Cardiac muscle cell (in vitro differentiated cells and primary cell): ENCODE measurements around the gene ADH4. TPM values are rescaled to one million over a fixed set of nuclear protein-coding genes. Genes with fewer than 3 reads are reported as not detected.

Experiments
- DNase-seq, 2 donors: peaks; one replicate each; pipeline versions ENCODE4 v3.0.0 to v3.0.0-alpha.2; 2010 to 2017; ENCODE audit warnings: low read depth in 1 of 2, low spot score in 1 of 2
- H3K27ac ChIP-seq: fragments of 200-600 bp; sonication (generic); 2 replicates; pipeline ENCODE4 v1.5.1; 2016
- H3K27me3 ChIP-seq: fragments of 200-600 bp; sonication (generic); 2 replicates; pipeline ENCODE4 v1.6.0; 2016; ENCODE audit warnings: control low read depth
- H3K36me3 ChIP-seq: fragments of 200-600 bp; sonication (generic); 2 replicates; pipeline ENCODE4 v1.5.1; 2016; ENCODE audit warnings: control low read depth
- H3K4me1 ChIP-seq: fragments of 200-600 bp; sonication (generic); 2 replicates; pipeline ENCODE4 v1.8.1; 2017; ENCODE audit warnings: low read depth, mild to moderate bottlenecking, mixed run types
- H3K4me3 ChIP-seq: fragments of 200-600 bp; sonication (generic); 2 replicates; pipeline ENCODE4 v1.5.1; 2016; ENCODE audit warnings: mild to moderate bottlenecking
- H3K9me3 ChIP-seq: fragments of 200-600 bp; sonication (generic); 2 replicates; pipeline ENCODE4 v1.5.1; 2017; ENCODE audit warnings: low read depth, mild to moderate bottlenecking, control low read depth
- CTCF ChIP-seq: IDR thresholded peaks from 2 replicates; pipeline ENCODE4 v1.5.1; 2012; ENCODE audit warnings: low read depth, mild to moderate bottlenecking, low read length
- polyA plus RNA-seq: library from polyadenylated mRNA; unstranded; fragments of >200 nt; fragmentation: Nextera tagmentation; extraction: Ambion mirVana; gene quantifications from 2 replicates; pipeline ENCODE4 v1.2.1, GENCODE V29; 2016
- total RNA-seq: library from RNA; depleted of rRNA; stranded (reverse); fragments of >200 nt; gene quantifications from 2 replicates; pipeline ENCODE4 v1.2.3, GENCODE V29; 2016

Gene ADH4
- total and polyA plus RNA-seq, 2 experiments from 2014 or later: 0.42 TPM; not detected in 1

- no peaks in the 10 kb centered on the region for H3K9me3 ChIP-seq
- DNase-seq: peak in 1 of 2 donors; percentile 67
- peaks cover 25% of the 10 kb centered on the region for H3K4me1 ChIP-seq
- peak overlapping the region; percentile 61 for H3K27ac ChIP-seq
- TF ChIP-seq CTCF: no peak
- H3K4me3 ChIP-seq: no peak overlapping the region
- peaks cover 32% of the 10 kb centered on the region for H3K36me3 ChIP-seq
- H3K27me3 ChIP-seq: no peaks in the 10 kb centered on the region
These were observed 69.3 kb downstream of the ADH4 start for GRCh38 chr4:99074816-99075215.

Other genes starting within 250 kb of the ADH4 start
- 72.3 and 119 TPM in 2 replicates for gene EIF4E, start 215.2 kb downstream of the ADH4 start, total RNA-seq
- gene EIF4E, start 215.2 kb downstream of the ADH4 start, polyA plus RNA-seq: 143 and 165 TPM in 2 replicates
- gene METAP1, start 148.6 kb downstream of the ADH4 start, total RNA-seq: 48.4 and 55.4 TPM in 2 replicates
- 40.1 and 55.0 TPM in 2 replicates for gene METAP1, start 148.6 kb downstream of the ADH4 start, polyA plus RNA-seq
- 148 TPM in 2 replicates for gene ADH5, start 55.5 kb downstream of the ADH4 start, total RNA-seq
- gene ADH5, start 55.5 kb downstream of the ADH4 start, polyA plus RNA-seq: 177 and 199 TPM in 2 replicates
- not detected in 2 replicates for gene ADH6, start 74.9 kb upstream of the ADH4 start, total RNA-seq
- 0.72 TPM in 1 of 2 replicates, not detected in the other for gene ADH6, start 74.9 kb upstream of the ADH4 start, polyA plus RNA-seq
- gene ADH1A, start 146.7 kb upstream of the ADH4 start, total RNA-seq: not detected in 2 replicates
- not detected in 2 replicates for gene ADH1A, start 146.7 kb upstream of the ADH4 start, polyA plus RNA-seq
- not detected in 2 replicates for gene ADH1B, start 177.1 kb upstream of the ADH4 start, total RNA-seq
- not detected in 2 replicates for gene ADH1B, start 177.1 kb upstream of the ADH4 start, polyA plus RNA-seq
- not detected in 2 replicates for gene ADH1C, start 208.4 kb upstream of the ADH4 start, total RNA-seq
- not detected in 2 replicates for gene ADH1C, start 208.4 kb upstream of the ADH4 start, polyA plus RNA-seq